SU-DHL-6 (cell line): Measurements from ENCODE around the gene VSTM2B.

Experiments
- H2AFZ ChIP-seq: fragments of 200-600 bp; sonication (generic); 2 replicates; pipeline ENCODE4 v1.6.1; 2014; ENCODE audit warnings: low read depth, mild to moderate bottlenecking, moderate library complexity, mixed read lengths, antibody characterized with exemption, low read length; ENCODE audit not compliant: severe bottlenecking
- H3F3A ChIP-seq: fragments of 200-600 bp; shearing (Covaris generic); 2 replicates; pipeline ENCODE4 v1.6.0; 2016; ENCODE audit warnings: antibody characterized with exemption, mild to moderate bottlenecking; ENCODE audit not compliant: insufficient read depth
- H3K27ac ChIP-seq: fragments of 200-600 bp; sonication (generic); 2 replicates; pipeline ENCODE4 v1.5.1; 2016; ENCODE audit warnings: low read depth, mild to moderate bottlenecking, low read length, moderate library complexity, mixed read lengths
- H3K27me3 ChIP-seq: fragments of 200-600 bp; sonication (generic), shearing (Covaris generic); 2 replicates; pipeline ENCODE4 v1.6.0; 2014; ENCODE audit warnings: mild to moderate bottlenecking, low read length
- H3K36me3 ChIP-seq: fragments of 200-600 bp; sonication (generic); 2 replicates; pipeline ENCODE4 v1.6.1; 2014; ENCODE audit warnings: mild to moderate bottlenecking, low read length, mixed read lengths
- H3K4me2 ChIP-seq: fragments of 300-600, 200-600 bp; shearing (Covaris generic), sonication (generic); 2 replicates; pipeline ENCODE4 v1.6.0; 2014; ENCODE audit warnings: low read length, low read depth, mild to moderate bottlenecking; ENCODE audit not compliant: poor library complexity, severe bottlenecking
- H3K4me3 ChIP-seq: fragments of 200-600 bp; sonication (generic); 2 replicates; pipeline ENCODE4 v1.5.1; 2014; ENCODE audit warnings: antibody characterized with exemption, low read length, mild to moderate bottlenecking, mixed read lengths; ENCODE audit not compliant: insufficient read depth, poor library complexity, severe bottlenecking
- H3K79me2 ChIP-seq: fragments of 200-600 bp; sonication (generic); 2 replicates; pipeline ENCODE4 v1.6.1; 2014; ENCODE audit warnings: mild to moderate bottlenecking, low read length, moderate library complexity; ENCODE audit not compliant: insufficient read depth
- H3K9ac ChIP-seq: fragments of 200-600 bp; sonication (generic); 2 replicates; pipeline ENCODE4 v1.7.0; 2014; ENCODE audit warnings: mild to moderate bottlenecking, low read length
- H3K9me2 ChIP-seq: fragments of 200-600 bp; sonication (generic); replicated peaks from 2 replicates; pipeline ENCODE4 v1.6.1; 2014; ENCODE audit warnings: low read length; ENCODE audit not compliant: insufficient read depth
- H3K9me3 ChIP-seq: fragments of 200-600 bp; sonication (generic); 2 replicates; pipeline ENCODE4 v1.6.1; 2014; ENCODE audit warnings: low read length, mixed read lengths; ENCODE audit not compliant: insufficient read depth
- H4K20me1 ChIP-seq: fragments of 200-600 bp; sonication (generic); 2 replicates; pipeline ENCODE4 v1.6.1; 2014; ENCODE audit warnings: low read depth, mild to moderate bottlenecking, antibody characterized with exemption, low read length, moderate library complexity, mixed read lengths
- CTCF ChIP-seq: fragments of 200-600 bp; sonication (generic); IDR thresholded peaks from one replicate; pipeline ENCODE4 v1.5.1; 2017; ENCODE audit warnings: antibody characterized with exemption, mild to moderate bottlenecking, low read length, moderate library complexity; ENCODE audit not compliant: insufficient read depth, poor library complexity, severe bottlenecking
- EZH2phosphoT487 ChIP-seq: fragments of 200-600 bp; sonication (generic), shearing (Covaris generic); conservative IDR thresholded peaks from 2 replicates; pipeline ENCODE4 v1.6.1; 2018; ENCODE audit warnings: mild to moderate bottlenecking, antibody characterized with exemption, low read length, moderate library complexity, mixed read lengths

The VSTM2B gene

GRCh38 chr19:29527500-29528328 is 1.9 kb downstream of the VSTM2B start:
- H4K20me1 ChIP-seq, result no peaks in the 10 kb centered on the region
- H3K27me3 ChIP-seq, result no peaks in the 10 kb centered on the region
- no peaks in the 10 kb centered on the region for H3K36me3 ChIP-seq
- no peaks in the 10 kb centered on the region for H3K9me2 ChIP-seq
- no peak overlapping the region for H3K4me3 ChIP-seq
- no peak overlapping the region for H3K4me2 ChIP-seq
- H3K9me3 ChIP-seq, result no peaks in the 10 kb centered on the region
- H3K27ac ChIP-seq, result no peak overlapping the region
- no peak for TF ChIP-seq CTCF
- TF ChIP-seq EZH2phosphoT487, result no peak
- H3K79me2 ChIP-seq, result no peaks in the 10 kb centered on the region
- no peak overlapping the region for H2AFZ ChIP-seq
- no peaks in the 10 kb centered on the region for H3F3A ChIP-seq
- H3K9ac ChIP-seq, result no peak overlapping the region

GRCh38 chr19:29528350-29528945 is 2.7 kb downstream of the VSTM2B start:
- Histone ChIP-seq H2AFZ (no peak overlapping the region), H3K27me3 (no peaks in the 10 kb centered on the region), H4K20me1 (no peaks in the 10 kb centered on the region), H3K36me3 (no peaks in the 10 kb centered on the region), H3F3A (no peaks in the 10 kb centered on the region), H3K9me3 (no peaks in the 10 kb centered on the region), H3K27ac (no peak overlapping the region), H3K9ac (no peak overlapping the region), H3K4me3 (no peak overlapping the region), H3K9me2 (no peaks in the 10 kb centered on the region), H3K4me2 (no peak overlapping the region), H3K79me2 (no peaks in the 10 kb centered on the region)
- no peak for TF ChIP-seq EZH2phosphoT487
- TF ChIP-seq CTCF, result peak; percentile 79

GRCh38 chr19:29528946-29529645 is 3.3 kb downstream of the VSTM2B start:
- TF ChIP-seq CTCF (no peak), EZH2phosphoT487 (no peak)
- Histone ChIP-seq H3K27ac (no peak overlapping the region), H3K9me2 (no peaks in the 10 kb centered on the region), H2AFZ (no peak overlapping the region), H3K36me3 (no peaks in the 10 kb centered on the region), H3K4me2 (no peak overlapping the region), H3K4me3 (no peak overlapping the region), H3F3A (no peaks in the 10 kb centered on the region), H3K9ac (no peak overlapping the region), H3K9me3 (no peaks in the 10 kb centered on the region), H3K27me3 (no peaks in the 10 kb centered on the region), H3K79me2 (no peaks in the 10 kb centered on the region), H4K20me1 (no peaks in the 10 kb centered on the region)
